Keratinocyte (primary cell): Measurements from ENCODE around the gene CACNA1C. TPM values are rescaled to one million over a fixed set of nuclear protein-coding genes. Genes with fewer than 3 reads are reported as not detected.

ENCODE experiments used
- DNase-seq: peaks from one replicate; pipeline ENCODE4 v3.0.0-alpha.2; 2011; ENCODE audit warnings: low read depth, missing footprints, low spot score
- FAIRE-seq: peaks from 2 replicates; lab custom pipeline; 2011; peaks lifted over from hg19 to GRCh38; lab: Jason Lieb, UNC
- H2AFZ ChIP-seq: 2 replicates; pipeline ENCODE4 v1.6.0; 2012; ENCODE audit warnings: low read length, control low read depth, inconsistent platforms; ENCODE audit not compliant: control insufficient read depth
- H3K27ac ChIP-seq: 2 replicates; pipeline ENCODE4 v1.5.1; 2011; ENCODE audit warnings: low read length; ENCODE audit not compliant: control insufficient read depth, insufficient read depth
- H3K27me3 ChIP-seq: 3 replicates; pipeline ENCODE4 v1.6.0; 2011; ENCODE audit warnings: low read length; ENCODE audit not compliant: control insufficient read depth, insufficient read depth; ENCODE audit errors: extremely low read depth
- H3K36me3 ChIP-seq, 2 experiments: 2 replicates in 1 of 2; 3 replicates in 1 of 2; pipeline ENCODE4 v1.5.1; 2011; ENCODE audit warnings: low read length in 2 of 2, mild to moderate bottlenecking in 1 of 2; ENCODE audit not compliant: control insufficient read depth in 2 of 2, insufficient read depth in 2 of 2; ENCODE audit errors: extremely low read depth in 1 of 2
- H3K4me1 ChIP-seq: 3 replicates; pipeline ENCODE4 v1.5.1; 2011; ENCODE audit warnings: low read length; ENCODE audit not compliant: control insufficient read depth, insufficient read depth; ENCODE audit errors: extremely low read depth
- H3K4me2 ChIP-seq: 3 replicates; pipeline ENCODE4 v1.6.0; 2011; ENCODE audit warnings: low read depth, low read length; ENCODE audit not compliant: control insufficient read depth, insufficient read depth; ENCODE audit errors: extremely low read depth
- H3K4me3 ChIP-seq, 3 experiments: fragments of 200-600 bp in 1 of 3; sonication (generic) in 1 of 3; 2 replicates in 2 of 3; 3 replicates in 1 of 3; pipeline ENCODE4 v1.5.1; 2011 to 2016; ENCODE audit warnings: low read length in 3 of 3, mild to moderate bottlenecking in 3 of 3, control low read depth in 2 of 3, inconsistent platforms in 1 of 3, low read depth in 1 of 3, mixed read lengths in 1 of 3, mixed run types in 1 of 3, moderate library complexity in 1 of 3; ENCODE audit not compliant: control insufficient read depth in 2 of 3, insufficient read depth in 2 of 3; ENCODE audit errors: extremely low read depth in 1 of 3
- H3K79me2 ChIP-seq: 2 replicates; pipeline ENCODE4 v1.6.0; 2012; ENCODE audit warnings: low read length; ENCODE audit not compliant: control insufficient read depth, insufficient read depth
- H3K9ac ChIP-seq: 3 replicates; pipeline ENCODE4 v1.6.0; 2011; ENCODE audit warnings: low read length; ENCODE audit not compliant: control insufficient read depth, insufficient read depth; ENCODE audit errors: extremely low read depth
- H3K9me1 ChIP-seq: 3 replicates; pipeline ENCODE4 v1.6.0; 2011; ENCODE audit warnings: low read length; ENCODE audit not compliant: control insufficient read depth, insufficient read depth; ENCODE audit errors: extremely low read depth
- H3K9me3 ChIP-seq: 2 replicates; pipeline ENCODE4 v1.5.1; 2012; ENCODE audit warnings: low read depth, low read length; ENCODE audit not compliant: control insufficient read depth
- H4K20me1 ChIP-seq: 3 replicates; pipeline ENCODE4 v1.6.0; 2011; ENCODE audit warnings: low read length; ENCODE audit not compliant: control insufficient read depth, insufficient read depth; ENCODE audit errors: extremely low read depth
- EZH2 ChIP-seq: IDR thresholded peaks from one replicate; pipeline ENCODE4 v1.6.1; 2012; ENCODE audit warnings: inconsistent platforms, mild to moderate bottlenecking, low read length, moderate library complexity
- dilution Hi-C: fragments of 300-500 bp; cut with MboI; formaldehyde crosslinking; loops from one replicate; pipeline ENCODE4 v1.7.0; 2020; ENCODE audit warnings: low sequenced_read_pairs; ENCODE audit not compliant: extremely low pct_ligation_motif_present
- polyA plus RNA-seq, 5 experiments: library from polyadenylated mRNA; depleted of rRNA in 3 of 5; stranded (reverse) in 3 of 5; stranded (forward) in 1 of 5; unstranded in 1 of 5; fragments of >200 nt; gene quantifications; 1 replicate in 1 of 5; 2 replicates in 3 of 5; 3 replicates in 1 of 5; pipeline versions ENCODE4 v1.2.1 to v1.2.3, GENCODE V29; 2011 to 2012; ENCODE audit warnings: missing spikeins in 2 of 5, low read depth in 1 of 5, low replicate concordance in 1 of 5
- TF ChIP-seq, protein P1 (sequence below), 3 experiments: IDR thresholded peaks in 1 of 3; conservative IDR thresholded peaks in 1 of 3; optimal IDR thresholded peaks in 1 of 3; 2 replicates in 2 of 3; 3 replicates in 1 of 3; pipeline versions ENCODE3 to v1.5.1; 2011; ENCODE audit warnings: low read length in 3 of 3, mild to moderate bottlenecking in 3 of 3, moderate library complexity in 2 of 3, control low read depth in 1 of 3, inconsistent platforms in 1 of 3; ENCODE audit not compliant: insufficient read depth in 2 of 3; ENCODE audit errors: extremely low read depth in 1 of 3

CACNA1C gene
- polyA plus RNA-seq, 1 donor (not counting 4 experiments of a cell fraction or from before 2014, with no cell fraction given) = not detected

DNA sequence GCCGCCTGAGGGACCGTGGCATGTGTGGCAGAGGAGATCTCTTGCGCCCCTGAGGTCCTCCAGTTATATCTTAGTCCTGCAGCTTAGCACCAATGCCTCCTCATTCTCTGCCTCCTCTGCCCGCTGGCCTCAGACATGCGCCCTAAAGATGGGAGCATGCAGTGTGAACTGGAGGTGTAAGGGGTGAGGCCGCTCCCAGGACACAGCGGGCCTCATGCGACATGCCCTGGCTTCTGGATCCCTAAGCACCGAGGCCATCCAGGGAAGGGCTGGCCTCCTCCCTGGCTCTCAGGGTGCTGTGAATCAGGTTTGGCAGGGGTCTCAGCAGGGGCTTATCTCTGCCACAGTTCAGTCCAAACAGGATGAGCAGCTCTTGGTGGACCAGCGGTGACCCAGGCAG, 86.9 kb downstream of the CACNA1C start:
- Histone ChIP-seq H3K9me3 (no peaks in the 10 kb centered on the region), H3K79me2 (no peaks in the 10 kb centered on the region), H3K36me3 (no peaks in the 10 kb centered on the region), H3K9me1 (no peaks in the 10 kb centered on the region), H4K20me1 (no peaks in the 10 kb centered on the region), H3K27ac (no peak overlapping the region), H3K4me2 (no peak overlapping the region), H3K4me3 (no peak overlapping the region), H3K9ac (no peak overlapping the region), H2AFZ (no peak overlapping the region), H3K27me3 (no peaks in the 10 kb centered on the region), H3K4me1 (no peaks in the 10 kb centered on the region)
- dilution Hi-C loops = no loop called here
- TF ChIP-seq EZH2 = no peak
- TF ChIP-seq, protein P1, sequence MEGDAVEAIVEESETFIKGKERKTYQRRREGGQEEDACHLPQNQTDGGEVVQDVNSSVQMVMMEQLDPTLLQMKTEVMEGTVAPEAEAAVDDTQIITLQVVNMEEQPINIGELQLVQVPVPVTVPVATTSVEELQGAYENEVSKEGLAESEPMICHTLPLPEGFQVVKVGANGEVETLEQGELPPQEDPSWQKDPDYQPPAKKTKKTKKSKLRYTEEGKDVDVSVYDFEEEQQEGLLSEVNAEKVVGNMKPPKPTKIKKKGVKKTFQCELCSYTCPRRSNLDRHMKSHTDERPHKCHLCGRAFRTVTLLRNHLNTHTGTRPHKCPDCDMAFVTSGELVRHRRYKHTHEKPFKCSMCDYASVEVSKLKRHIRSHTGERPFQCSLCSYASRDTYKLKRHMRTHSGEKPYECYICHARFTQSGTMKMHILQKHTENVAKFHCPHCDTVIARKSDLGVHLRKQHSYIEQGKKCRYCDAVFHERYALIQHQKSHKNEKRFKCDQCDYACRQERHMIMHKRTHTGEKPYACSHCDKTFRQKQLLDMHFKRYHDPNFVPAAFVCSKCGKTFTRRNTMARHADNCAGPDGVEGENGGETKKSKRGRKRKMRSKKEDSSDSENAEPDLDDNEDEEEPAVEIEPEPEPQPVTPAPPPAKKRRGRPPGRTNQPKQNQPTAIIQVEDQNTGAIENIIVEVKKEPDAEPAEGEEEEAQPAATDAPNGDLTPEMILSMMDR (optimal IDR thresholded peaks at IDR 0.05 in 1 of 3, IDR thresholded peaks at IDR 0.05 in 1 of 3, conservative IDR thresholded peaks at IDR 0.05 in 1 of 3; ENCODE audit: extremely low read depth in 1 of 3, insufficient read depth in 2 of 3, low read length in 3 of 3) = no peak
- DNase-seq = no peak
- FAIRE-seq = no peak

DNA sequence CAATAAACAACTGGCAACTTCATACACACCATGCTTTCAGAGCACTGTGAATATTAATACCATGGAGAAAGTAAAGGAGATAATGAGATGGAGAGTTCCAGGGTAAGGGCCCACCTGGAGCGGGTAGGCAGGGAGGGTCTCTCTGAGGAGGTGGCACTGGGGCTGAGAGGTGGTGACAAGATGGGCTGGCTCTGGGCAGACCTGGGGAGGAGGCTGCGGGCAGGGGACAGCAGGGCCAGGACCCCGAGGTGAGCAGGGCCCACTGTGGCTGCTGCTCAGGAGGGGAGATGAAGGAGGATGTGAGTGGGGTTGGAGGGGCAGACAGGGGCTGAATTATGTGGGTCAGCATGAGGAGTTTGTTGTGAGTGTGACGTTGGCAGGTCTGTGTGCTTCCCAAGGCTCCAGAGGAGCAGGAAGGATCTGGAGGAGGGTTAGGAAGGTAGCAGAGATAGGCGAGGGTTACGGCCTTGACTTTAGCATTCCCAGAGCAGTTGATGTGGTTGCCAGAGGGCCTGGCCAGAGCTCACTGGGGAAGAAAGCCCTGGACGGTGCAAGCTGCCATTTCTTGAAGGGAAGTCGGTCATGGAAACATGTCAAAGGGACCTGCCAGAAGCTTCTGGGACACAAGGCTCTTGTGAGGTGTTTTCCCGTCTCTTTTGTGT, 88.2 kb downstream of the CACNA1C start:
- H3K79me2 ChIP-seq = no peaks in the 10 kb centered on the region
- H3K27me3 ChIP-seq = no peaks in the 10 kb centered on the region
- no peak overlapping the region for H3K4me3 ChIP-seq
- dilution Hi-C loops = no loop called here
- no peaks in the 10 kb centered on the region for H3K36me3 ChIP-seq
- DNase-seq (no peak), FAIRE-seq (no peak)
- no peak overlapping the region for H3K9ac ChIP-seq
- no peaks in the 10 kb centered on the region for H3K9me1 ChIP-seq
- H4K20me1 ChIP-seq = no peaks in the 10 kb centered on the region
- H3K27ac ChIP-seq = no peak overlapping the region
- no peaks in the 10 kb centered on the region for H3K4me1 ChIP-seq
- H3K4me2 ChIP-seq = no peak overlapping the region
- no peak for TF ChIP-seq EZH2
- TF ChIP-seq, protein P1 (optimal IDR thresholded peaks at IDR 0.05 in 1 of 3, IDR thresholded peaks at IDR 0.05 in 1 of 3, conservative IDR thresholded peaks at IDR 0.05 in 1 of 3; ENCODE audit: extremely low read depth in 1 of 3, insufficient read depth in 2 of 3, low read length in 3 of 3) = no peak
- H2AFZ ChIP-seq = no peak overlapping the region
- no peaks in the 10 kb centered on the region for H3K9me3 ChIP-seq
